Effector memory CD4-positive, alpha-beta T cell (primary cell): ENCODE data around the gene AMOT.

Experiments
- DNase-seq, 3 donors: peaks; one replicate each; pipeline ENCODE4 v3.0.0-alpha.2; 2020
- H3K27ac ChIP-seq: 2 replicates; pipeline ENCODE4 v1.7.0; 2013; ENCODE audit warnings: mild to moderate bottlenecking, low read length, moderate library complexity; ENCODE audit not compliant: insufficient read depth, poor library complexity, severe bottlenecking
- H3K27me3 ChIP-seq: replicated peaks from 2 replicates; pipeline ENCODE4 v1.7.0; 2013; ENCODE audit warnings: mild to moderate bottlenecking, low read length; ENCODE audit not compliant: insufficient read depth, control insufficient read depth, poor library complexity, severe bottlenecking
- H3K36me3 ChIP-seq: 2 replicates; pipeline ENCODE4 v1.7.0; 2013; ENCODE audit warnings: mild to moderate bottlenecking, low read length, moderate library complexity; ENCODE audit not compliant: control insufficient read depth, insufficient read depth
- H3K4me1 ChIP-seq: 2 replicates; pipeline ENCODE4 v1.7.0; 2013; ENCODE audit warnings: low read length, mild to moderate bottlenecking; ENCODE audit not compliant: control insufficient read depth, insufficient read depth, poor library complexity, severe bottlenecking
- H3K4me3 ChIP-seq: 2 replicates; pipeline ENCODE4 v1.7.0; 2013; ENCODE audit warnings: low read length, low read depth, mild to moderate bottlenecking; ENCODE audit not compliant: insufficient read depth, poor library complexity, severe bottlenecking
- H3K9me3 ChIP-seq: 2 replicates; pipeline ENCODE4 v1.7.0; 2013; ENCODE audit warnings: mild to moderate bottlenecking, low read length, moderate library complexity; ENCODE audit not compliant: control insufficient read depth

The AMOT gene

DNA sequence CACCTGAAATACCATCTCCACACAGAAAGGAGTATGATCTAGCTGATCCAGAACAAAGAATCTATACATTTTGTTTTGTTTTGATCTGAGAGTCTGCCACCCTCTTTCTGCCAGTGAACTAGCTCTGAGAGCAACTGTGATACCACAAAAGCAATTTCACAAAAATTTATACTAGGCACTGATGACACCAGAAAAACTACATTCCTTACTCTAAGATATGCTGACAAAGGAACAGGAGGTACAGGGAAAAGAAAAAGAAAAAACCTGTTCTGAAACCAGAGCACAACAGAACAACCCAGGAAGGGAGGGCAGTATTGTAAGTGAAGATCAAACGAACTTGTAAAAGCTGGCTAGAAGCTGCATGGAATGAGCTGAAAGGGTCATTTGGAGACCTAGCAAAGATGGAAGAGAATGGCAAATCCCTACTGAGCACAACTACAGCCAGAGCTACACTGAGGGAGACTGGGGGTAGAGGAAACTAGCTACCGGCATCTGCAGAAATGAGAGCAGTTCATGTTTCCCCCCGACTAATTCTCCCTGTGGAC is 31.9 kb downstream of the AMOT start:
- no peaks in the 10 kb centered on the region for H3K36me3 ChIP-seq
- no peaks in the 10 kb centered on the region for H3K27me3 ChIP-seq

DNA sequence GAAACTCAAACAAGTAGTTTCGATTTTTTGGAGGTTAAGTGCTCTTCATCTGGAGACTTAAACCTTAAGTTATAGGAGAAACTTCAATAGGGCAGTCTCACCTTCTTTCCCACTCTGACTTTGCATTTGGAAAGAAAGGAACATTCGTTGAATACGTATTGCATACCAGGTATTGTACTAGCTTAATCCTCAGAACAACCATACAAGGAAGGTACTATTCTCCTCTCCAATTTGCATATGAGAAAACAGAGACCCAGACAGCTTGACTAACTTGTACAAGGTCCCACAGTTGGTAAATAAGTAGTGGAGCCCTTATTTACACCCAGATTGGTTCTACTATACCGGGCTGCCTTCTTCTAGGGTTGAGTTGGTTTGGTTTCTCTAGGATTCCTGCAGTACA is 32.6 kb downstream of the AMOT start:
- DNase-seq: no peak
- no peaks in the 10 kb centered on the region for H3K9me3 ChIP-seq

More for the DNA sequence above, 31.9 kb downstream of the AMOT start:
- no peak overlapping the region for H3K4me3 ChIP-seq
- H3K4me1 ChIP-seq: no peaks in the 10 kb centered on the region
- no peak for DNase-seq
- H3K27ac ChIP-seq: no peak overlapping the region
- H3K9me3 ChIP-seq: no peaks in the 10 kb centered on the region

DNA sequence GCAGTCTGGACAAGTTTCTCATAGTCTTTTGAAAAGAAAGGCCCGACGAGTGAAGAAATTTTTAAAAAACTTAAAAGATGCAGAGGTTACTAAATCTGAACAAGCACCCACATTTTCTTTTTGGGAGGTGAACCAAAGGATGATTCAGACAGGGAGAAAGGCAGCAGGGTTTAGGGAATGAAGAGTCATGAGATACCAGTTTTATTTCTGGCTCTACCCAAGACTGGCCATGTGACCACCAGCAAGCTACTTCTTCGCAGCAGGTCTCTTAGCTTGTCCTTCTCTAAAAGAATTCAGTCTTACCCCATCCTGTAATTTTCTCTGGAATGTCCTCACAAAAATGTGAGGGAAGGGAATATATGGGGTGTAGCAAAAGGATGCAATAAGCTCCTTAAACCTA is 37.6 kb downstream of the AMOT start:
- no peak for DNase-seq
- Histone ChIP-seq H3K4me3 (no peak overlapping the region), H3K4me1 (no peaks in the 10 kb centered on the region), H3K27ac (no peak overlapping the region), H3K9me3 (no peaks in the 10 kb centered on the region), H3K36me3 (no peaks in the 10 kb centered on the region), H3K27me3 (no peaks in the 10 kb centered on the region)

More for the DNA sequence above, 32.6 kb downstream of the AMOT start:
- Histone ChIP-seq H3K4me3 (no peak overlapping the region), H3K27ac (no peak overlapping the region), H3K36me3 (no peaks in the 10 kb centered on the region), H3K4me1 (no peaks in the 10 kb centered on the region), H3K27me3 (no peaks in the 10 kb centered on the region)

DNA sequence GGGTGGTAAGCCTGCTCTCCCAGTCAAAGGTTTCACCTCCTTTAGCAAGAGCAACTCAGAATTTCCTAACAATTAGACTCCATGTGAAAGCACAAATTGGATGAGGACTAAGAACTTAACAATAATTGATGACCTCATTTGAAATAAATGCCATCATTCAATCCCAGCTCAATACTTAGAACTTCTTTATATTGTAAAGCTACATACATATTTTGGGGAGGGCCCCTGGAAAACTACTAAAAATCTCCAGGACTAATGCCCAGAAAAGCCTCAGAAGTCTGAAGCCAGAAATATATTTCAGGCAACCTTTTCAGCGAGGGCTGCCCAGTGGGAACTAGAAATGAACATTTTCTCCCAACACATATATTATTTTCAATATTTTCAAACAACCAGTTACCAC is 38.1 kb downstream of the AMOT start:
- DNase-seq: no peak
- Histone ChIP-seq H3K36me3 (no peaks in the 10 kb centered on the region), H3K4me3 (no peak overlapping the region), H3K27me3 (no peaks in the 10 kb centered on the region), H3K4me1 (no peaks in the 10 kb centered on the region), H3K27ac (no peak overlapping the region), H3K9me3 (no peaks in the 10 kb centered on the region)

DNA sequence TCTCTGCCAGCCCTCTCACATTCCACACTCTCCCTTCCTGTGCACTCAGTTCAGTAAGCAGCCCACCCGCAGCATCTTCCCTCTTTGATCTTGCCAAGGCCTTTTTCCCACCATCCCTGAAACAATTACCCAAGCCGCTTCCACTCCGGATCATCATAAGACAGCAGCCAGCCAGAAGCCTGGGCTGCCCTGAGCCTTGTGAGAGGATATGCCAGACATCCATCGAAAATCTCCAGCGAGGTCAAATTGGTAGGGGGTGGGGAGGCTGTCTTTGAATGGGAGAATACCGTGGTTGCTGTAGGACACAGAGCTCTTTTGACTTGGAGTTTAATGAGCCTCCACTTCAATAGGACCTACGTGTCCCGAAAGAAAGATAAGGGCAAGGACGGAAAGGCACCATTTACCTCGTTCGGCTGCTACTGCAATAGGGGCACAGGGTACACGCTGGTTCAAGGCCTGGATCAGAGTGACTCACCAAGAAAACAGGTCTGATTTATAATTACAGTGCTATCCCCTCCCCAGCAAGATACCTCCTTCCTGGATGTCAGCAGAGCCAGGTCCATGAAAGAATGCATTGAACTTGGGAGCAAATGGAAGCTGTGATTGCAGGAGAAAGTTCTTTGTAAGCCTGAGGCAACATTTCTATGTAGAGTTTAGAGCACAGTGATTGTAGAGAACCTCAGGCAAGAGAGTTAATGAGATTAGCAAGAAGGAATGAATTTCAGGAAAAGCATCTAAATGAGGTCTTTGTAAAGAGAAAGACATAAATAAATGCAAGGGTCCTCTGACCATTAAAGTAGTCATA is 39.5 kb downstream of the AMOT start:
- Histone ChIP-seq H3K4me1 (no peaks in the 10 kb centered on the region), H3K36me3 (no peaks in the 10 kb centered on the region), H3K9me3 (no peaks in the 10 kb centered on the region), H3K27ac (no peak overlapping the region), H3K4me3 (no peak overlapping the region), H3K27me3 (no peaks in the 10 kb centered on the region)
- no peak for DNase-seq

DNA sequence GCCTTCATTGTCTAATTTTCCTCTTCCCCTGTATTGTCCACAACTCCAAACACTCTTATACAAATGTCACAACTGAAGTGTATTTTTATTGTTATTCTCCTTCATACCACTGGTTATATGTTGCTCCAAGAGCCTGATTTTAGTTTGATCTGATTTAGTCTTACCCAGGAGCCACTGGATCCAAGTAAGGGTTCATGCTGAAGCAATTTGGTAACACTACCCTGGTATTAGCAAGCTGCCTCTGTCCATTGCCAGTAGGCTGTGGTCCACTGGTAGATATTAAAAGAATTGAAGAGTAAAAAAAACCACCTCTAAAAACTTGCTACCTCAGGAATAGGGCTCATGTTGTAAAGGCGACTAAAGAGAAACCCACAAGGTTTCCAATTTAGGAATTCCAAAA is 41.2 kb downstream of the AMOT start:
- no peak for DNase-seq
- H3K9me3 ChIP-seq: no peaks in the 10 kb centered on the region
- H3K27me3 ChIP-seq: no peaks in the 10 kb centered on the region
- no peak overlapping the region for H3K27ac ChIP-seq
- no peaks in the 10 kb centered on the region for H3K4me1 ChIP-seq
- H3K4me3 ChIP-seq: no peak overlapping the region
- H3K36me3 ChIP-seq: no peaks in the 10 kb centered on the region

DNA sequence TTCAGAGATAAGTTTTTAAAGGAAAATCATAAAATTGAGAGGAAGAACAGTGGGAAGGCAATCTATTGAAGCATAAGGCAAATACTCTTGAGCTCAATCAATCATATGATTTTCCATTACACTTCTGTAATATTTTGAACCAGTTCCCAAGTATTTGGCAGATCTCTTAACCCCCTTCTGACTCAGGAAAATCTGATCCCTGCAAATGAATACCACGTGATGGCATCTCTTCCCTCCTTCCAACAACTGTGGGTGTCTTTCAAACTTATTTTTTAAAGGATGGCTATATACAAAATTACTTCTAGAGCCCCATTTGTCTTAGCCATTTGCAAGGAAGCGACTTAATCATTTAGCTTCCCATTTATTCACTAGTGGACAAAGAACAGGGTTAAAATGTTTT is 41.9 kb downstream of the AMOT start:
- Histone ChIP-seq H3K9me3 (no peaks in the 10 kb centered on the region), H3K27me3 (no peaks in the 10 kb centered on the region), H3K27ac (no peak overlapping the region), H3K4me1 (no peaks in the 10 kb centered on the region), H3K4me3 (no peak overlapping the region), H3K36me3 (no peaks in the 10 kb centered on the region)
- no peak for DNase-seq

DNA sequence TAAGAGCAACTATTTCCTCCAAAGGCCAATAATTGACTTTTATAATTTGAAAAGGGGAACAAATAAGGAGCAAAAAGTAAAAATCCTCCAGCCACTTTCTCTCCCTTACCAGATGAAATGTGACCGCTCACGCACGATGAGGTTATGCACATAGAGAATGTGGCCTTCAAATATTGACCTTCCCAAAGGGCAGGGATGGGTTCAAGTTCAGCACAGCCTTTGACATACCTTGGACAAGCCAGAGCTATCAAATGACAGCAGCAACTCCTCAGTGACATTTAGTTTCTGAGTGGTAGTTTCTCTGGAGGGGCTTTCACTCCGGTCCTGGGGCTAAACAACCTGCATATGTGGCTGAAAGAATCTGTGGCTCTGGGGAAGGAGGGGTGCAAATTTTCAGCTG is 50.7 kb downstream of the AMOT start:
- Histone ChIP-seq H3K4me1 (no peaks in the 10 kb centered on the region), H3K36me3 (no peaks in the 10 kb centered on the region), H3K27ac (no peak overlapping the region), H3K27me3 (no peaks in the 10 kb centered on the region), H3K4me3 (no peak overlapping the region), H3K9me3 (no peaks in the 10 kb centered on the region)
- no peak for DNase-seq

DNA sequence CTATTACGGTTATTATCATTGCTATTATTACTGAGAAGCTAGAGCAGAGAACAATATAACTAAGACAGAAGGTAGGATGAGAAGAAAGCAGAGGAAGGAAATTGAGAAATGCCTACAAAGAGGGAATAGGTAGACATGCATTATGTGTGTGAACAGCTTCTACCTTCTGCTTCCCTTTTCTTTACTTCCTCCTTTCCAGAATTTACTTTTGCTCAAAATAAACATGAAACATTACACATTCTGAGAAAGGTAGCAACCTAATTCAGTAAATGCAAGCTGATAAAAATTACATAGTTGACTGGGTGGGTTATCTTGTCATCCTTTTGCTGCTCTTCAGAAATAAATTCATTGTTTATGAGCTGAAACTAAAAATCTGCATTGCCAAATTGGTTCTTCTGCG is 54.6 kb downstream of the AMOT start:
- H3K27ac ChIP-seq: no peak overlapping the region
- H3K9me3 ChIP-seq: no peaks in the 10 kb centered on the region
- no peaks in the 10 kb centered on the region for H3K36me3 ChIP-seq
- no peaks in the 10 kb centered on the region for H3K27me3 ChIP-seq
- DNase-seq: no peak
- no peaks in the 10 kb centered on the region for H3K4me1 ChIP-seq
- no peak overlapping the region for H3K4me3 ChIP-seq

DNA sequence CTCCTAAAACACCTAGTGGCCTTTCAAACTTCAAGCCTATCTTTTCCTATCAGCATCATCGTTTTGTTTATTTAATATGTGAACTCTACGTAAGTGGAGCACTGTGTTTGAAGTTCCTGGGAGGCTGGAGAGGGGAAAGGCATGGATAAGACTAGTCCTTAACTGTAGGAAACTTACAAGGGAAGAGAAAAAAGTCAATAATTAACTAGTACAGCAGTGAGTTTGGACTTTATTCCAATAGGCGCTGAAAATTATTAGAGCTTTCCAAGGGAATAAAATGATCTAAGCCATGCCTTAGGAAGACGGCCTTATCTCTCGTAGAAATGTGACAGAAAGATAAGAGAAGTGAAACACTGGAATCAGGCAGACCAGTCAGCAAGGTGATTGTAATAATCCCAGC is 55.3 kb downstream of the AMOT start:
- DNase-seq: no peak
- H3K4me3 ChIP-seq: no peak overlapping the region
- H3K27me3 ChIP-seq: no peaks in the 10 kb centered on the region
- H3K9me3 ChIP-seq: no peaks in the 10 kb centered on the region
- no peaks in the 10 kb centered on the region for H3K36me3 ChIP-seq
- no peak overlapping the region for H3K27ac ChIP-seq
- H3K4me1 ChIP-seq: no peaks in the 10 kb centered on the region
